Activated CD4-positive, alpha-beta T cell treated with anti-CD3 and anti-CD28 coated beads for 4 hours (primary cell): ENCODE results near the gene IRF5.
"Not testable (repeated sequence)": the region's sequence is repeated elsewhere in the genome, so short reads cannot be mapped to it uniquely, and the experiment has no call there.

Source experiments
- DNase-seq, 2 donors: peaks; one replicate each; pipeline ENCODE4 v3.0.0-alpha.2; 2020

The IRF5 gene

GRCh38 chr7:128906766-128907559 lies 30.8 kb upstream of the IRF5 start:
- no peak for DNase-seq

- DNase-seq, result no peak
These were observed 28.7 kb upstream of the IRF5 start for GRCh38 chr7:128908750-128909624.

DNA sequence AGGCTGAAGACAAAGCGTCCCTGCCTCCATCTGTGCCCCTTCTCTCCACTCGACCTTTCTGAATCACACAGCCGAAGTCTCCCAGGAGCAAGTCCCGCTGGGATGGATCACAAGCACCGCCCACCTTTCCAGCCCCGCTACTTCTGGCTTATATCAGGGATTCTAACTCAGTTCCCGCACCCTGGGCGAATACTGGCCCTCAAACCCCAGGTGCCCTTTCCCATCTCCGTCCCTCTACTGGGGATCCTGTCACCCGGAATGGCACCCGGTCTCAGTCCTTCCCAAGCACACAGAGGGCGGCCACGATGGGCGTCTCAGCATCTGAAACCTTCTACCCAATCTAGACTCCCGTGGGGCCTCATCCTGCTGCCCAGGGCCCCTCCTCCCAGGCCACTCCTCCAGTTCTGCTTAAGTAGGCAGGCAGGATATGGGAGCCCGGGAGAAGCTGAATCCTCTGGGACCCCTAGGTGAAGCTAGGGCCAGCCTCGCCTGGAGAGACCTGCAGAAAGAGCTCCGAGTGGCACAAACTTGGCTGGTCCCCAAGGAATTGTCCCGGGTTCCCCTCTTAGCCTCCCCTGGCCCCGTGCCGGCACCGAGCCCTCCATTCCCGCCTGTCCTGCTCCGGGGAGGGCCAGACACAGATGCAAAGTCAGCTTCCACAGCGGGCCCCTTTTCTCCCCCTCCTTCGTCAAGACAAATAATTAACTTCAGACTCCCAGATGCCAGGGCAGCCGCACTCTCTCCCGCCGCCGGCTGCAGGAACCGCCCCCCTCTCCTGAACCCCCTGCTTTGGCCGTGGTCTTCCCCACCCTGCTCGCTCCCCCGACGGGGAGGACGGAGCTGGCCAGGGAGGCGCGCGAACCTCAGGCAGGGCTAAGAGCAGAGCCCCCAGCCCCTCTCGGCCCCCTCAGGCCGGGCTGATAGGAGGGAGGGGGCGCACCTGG lies 27.8 kb upstream of the IRF5 start:
- DNase-seq, result no peak

- DNase-seq, result no peak
These were observed 27.2 kb upstream of the IRF5 start, which contains the start of gene KCP for GRCh38 chr7:128910569-128910945. TSS of gene KCP (minus strand) at chr7:128910709. CDS start at chr7:128910676, 33 bp downstream.

DNA sequence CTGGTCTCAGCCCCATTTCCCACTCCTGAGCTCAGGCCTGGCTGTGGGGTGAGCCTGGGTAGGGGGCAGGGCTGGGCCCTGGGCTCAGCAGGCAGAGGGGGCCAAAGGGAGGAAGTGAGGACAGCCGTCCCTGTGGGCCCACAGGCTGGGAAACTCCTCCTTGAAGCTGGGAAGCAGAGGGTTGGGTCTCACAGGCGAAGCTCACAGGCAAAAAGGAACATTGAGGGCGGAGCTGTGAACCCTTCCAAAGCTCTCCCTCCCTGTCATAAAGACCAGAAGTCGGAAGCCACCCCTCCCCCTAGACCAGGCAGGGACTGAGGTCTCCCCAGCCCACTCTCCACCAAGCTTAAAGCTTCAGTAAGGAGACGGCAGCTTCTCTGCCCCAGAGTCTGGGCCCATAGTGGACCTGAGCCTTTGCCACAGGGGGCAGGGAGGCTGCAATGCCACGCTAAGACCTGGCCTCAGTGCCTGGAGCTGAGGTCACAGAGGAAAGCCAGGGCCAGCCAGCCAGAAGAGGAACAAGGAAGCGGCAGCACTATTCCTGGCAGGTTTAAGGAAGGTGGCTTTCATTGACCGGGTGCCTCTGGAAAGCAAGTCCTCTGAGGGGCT lies 26.2 kb upstream of the IRF5 start:
- DNase-seq, result no peak

DNA sequence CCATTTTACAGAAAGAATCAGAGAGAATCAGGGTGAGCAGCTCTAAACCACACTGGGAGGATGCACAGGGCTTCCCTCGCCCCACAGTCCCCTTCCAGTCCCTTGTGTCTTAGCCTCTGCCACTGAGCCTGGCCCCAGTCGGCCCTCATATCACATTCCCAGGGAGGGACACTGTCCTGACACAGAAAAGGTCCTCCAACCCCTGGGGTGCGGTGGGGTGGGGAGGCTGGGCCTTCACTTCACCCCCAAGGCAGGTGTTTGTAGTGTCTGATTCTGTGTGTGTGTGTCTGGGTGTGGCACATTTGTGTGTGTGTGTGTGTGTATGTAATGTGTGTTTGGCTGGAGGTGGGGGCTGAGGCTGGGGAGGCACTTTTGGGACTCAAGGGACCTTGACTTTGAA lies 25.4 kb upstream of the IRF5 start:
- DNase-seq, result no peak

GRCh38 chr7:128912709-128913495 lies 24.8 kb upstream of the IRF5 start:
- not testable (repeated sequence) for DNase-seq

GRCh38 chr7:128913870-128914565 lies 23.7 kb upstream of the IRF5 start:
- DNase-seq, result no peak

DNA sequence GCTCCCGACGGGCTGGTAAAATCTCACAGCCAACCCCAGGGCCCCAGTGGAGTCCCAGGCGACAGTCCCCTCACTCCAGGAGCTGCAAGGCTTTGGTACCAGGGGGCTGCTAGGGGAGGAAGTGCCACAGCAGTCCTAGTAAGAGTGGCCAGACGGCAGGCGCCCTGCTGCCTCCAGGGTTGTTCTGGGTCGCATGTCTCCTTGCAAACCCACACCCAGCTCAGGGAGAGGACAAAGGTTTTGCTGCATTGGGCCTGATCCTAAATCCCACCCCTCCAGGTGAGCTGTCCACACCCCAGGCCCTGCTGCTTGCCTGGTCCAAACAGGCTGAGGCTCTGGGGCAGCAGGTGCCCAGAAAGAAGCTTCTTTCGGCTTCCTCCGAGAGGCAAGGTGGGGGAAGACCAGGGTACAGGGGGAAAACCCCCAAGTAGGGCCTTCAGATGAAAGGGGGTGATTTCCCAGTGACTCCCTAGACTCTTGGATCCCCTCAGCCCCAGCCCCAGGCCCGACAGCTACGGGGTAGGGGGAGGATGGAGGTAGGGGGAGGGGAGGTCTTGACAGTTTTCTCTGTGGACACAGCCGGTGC lies 23.1 kb upstream of the IRF5 start:
- DNase-seq, result no peak

GRCh38 chr7:128915271-128915819 lies 22.4 kb upstream of the IRF5 start:
- no peak for DNase-seq

- DNase-seq, result no peak
These were observed 21.7 kb upstream of the IRF5 start for GRCh38 chr7:128915841-128916642.

GRCh38 chr7:128916643-128916915 lies 21.1 kb upstream of the IRF5 start:
- DNase-seq, result no peak

- DNase-seq, result no peak
These were observed 20.6 kb upstream of the IRF5 start for GRCh38 chr7:128917122-128917521.

DNA sequence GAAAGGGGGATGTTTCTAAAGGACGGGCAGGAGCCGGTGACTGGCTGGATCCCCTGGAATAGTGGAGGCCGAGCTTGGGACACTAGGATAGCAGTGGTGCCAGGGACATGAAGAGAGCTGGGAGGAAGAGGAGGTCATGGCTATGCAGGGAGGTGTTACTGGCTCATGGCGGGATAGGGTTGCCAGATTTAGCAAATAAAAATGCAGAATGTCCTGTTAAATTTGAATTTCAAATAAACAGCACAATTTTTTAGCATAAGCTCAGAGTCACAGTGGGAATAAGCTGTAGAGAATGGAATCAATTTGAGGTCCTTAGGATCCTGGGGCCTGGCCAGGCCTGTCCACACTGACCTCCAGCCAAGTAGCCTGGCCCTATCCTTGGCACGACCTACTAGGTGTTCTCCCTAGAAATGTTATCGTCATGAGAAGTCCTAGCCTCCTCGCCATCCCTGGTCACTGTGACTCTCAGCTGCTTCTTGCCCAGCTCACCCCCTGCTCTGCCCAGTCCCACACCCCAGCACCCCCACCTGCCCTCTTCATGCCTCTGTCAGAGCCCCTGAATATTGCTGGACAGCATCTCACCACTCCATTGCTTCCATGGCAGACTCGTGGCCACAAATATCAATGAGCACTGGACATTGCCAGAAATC lies 19.6 kb upstream of the IRF5 start:
- DNase-seq, result no peak

DNA sequence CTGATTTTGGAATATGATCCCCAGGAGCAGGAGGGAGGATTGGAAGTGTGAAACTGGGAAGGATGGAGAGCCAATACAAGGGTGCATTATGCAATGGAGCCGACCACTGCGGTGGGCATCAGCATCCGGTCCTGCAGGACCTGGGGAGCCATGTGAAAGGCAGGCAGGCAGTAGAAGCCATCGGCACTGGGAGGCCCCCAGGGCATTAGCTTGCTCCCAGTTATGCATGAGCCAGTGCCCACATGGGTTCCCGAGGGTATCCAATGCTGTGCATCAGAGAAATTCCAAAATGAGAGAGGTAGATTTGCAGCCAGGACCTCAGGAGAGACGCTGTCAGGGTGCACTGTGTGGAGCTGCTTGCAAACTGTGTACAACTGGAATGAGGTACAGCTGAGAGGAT lies 18.5 kb upstream of the IRF5 start:
- no peak for DNase-seq

DNA sequence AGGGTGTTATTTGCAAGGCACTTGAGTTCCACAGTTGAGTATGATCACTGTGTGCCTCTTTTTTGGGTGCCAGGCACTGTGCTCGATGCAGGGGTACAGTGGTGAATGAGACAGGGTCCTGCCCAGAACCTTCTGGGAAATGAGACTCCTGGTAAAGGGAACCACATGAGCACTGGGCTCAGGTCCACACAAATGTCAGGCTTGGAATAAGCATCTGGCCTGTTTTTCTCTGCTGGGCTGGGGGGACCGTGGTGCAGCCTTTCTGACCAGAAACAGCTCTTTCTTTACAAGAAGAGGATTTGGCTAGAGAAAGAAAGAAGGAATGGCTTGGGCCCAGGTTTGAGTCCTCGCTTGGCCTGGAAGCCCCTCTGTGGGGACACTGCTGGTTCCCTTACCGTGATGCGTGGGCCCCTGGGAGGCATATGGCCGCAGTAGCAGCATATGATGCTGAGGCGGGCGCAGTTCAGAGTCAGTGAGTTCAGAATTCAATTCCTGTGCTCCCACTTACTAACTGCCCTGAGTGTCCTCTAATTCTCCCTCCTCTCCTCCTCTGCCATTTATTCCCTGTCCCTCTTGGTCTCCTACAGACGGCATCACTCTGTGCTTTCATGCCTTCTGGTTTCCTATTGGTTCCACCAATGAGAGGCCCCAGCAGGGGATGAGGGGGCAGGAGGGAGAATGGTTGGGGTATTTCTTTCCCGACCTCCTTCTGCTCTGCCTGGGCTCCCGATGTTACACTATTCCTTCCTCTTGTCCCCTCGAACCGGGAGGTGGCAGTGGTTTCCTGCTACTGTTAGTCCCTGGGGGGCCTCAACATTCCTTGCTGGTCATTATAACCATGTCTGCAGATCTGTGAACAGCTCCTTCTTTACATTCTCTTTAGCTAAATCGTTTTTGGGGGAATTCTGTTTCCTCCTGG lies 17.6 kb upstream of the IRF5 start:
- no peak for DNase-seq

DNA sequence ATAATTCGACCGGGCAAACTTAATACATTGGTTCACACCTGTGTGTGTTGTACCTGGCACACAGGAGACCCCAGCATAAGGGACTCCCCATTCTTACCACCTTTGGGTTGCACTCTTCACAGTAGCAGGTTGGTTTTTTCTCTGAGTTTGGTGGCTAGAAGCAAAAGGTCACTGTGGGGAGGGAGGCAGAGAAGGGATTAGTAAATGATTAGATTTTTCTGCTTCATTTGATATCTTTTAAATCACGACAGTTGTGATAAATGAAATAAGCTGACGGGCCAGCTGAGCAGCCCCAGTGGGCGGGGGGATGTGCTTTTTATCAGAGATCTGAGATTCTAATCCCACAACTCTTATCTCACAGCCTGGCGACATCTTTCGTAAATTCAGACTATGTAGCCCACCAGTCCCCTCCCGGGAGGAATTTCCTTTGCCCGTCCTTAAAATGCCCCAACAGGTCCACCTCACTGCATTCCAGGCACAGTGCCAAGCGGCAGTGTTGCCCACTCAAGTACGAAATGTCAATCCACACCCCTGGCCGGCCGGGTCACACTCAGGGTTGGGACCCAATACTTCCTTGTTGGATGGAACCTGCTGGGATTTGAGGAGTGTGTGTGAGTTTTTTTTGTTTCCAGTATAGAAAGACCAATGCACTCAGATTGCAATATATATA lies 16.7 kb upstream of the IRF5 start:
- no peak for DNase-seq
